ENCODE data around the gene RNF44. TPM values are rescaled to one million over a fixed set of nuclear protein-coding genes. Genes with fewer than 3 reads are reported as not detected.
"Not testable (repeated sequence)": the region's sequence is repeated elsewhere in the genome, so short reads cannot be mapped to it uniquely, and the experiment has no call there.

The RNF44 gene
- total RNA-seq, 1 donor from 2014 or later: 9.8 TPM

DNA sequence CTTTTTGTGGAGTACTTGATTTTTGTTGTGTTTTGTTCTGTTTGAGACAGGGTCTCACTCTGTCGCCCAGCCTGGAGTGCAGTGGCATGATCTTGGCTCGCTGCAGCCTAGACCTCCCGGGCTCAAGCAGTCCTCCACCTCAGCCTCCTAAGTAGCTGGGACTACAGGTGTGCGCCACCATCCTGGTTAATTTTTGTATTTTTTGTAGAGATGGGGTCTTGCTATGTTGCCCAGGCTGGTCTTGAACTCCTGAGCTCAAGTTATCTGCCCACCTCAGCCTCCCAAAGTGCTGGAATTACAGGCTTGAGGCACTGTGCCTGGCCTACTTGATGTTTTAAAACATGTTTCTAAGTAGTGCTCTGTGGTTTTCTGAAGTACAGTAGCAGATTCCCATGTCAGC, 50.0 kb downstream of the RNF44 start:
- DNase-seq (ENCODE audit: low spot score in 2 of 2); FAIRE-seq: not testable (repeated sequence)

DNA sequence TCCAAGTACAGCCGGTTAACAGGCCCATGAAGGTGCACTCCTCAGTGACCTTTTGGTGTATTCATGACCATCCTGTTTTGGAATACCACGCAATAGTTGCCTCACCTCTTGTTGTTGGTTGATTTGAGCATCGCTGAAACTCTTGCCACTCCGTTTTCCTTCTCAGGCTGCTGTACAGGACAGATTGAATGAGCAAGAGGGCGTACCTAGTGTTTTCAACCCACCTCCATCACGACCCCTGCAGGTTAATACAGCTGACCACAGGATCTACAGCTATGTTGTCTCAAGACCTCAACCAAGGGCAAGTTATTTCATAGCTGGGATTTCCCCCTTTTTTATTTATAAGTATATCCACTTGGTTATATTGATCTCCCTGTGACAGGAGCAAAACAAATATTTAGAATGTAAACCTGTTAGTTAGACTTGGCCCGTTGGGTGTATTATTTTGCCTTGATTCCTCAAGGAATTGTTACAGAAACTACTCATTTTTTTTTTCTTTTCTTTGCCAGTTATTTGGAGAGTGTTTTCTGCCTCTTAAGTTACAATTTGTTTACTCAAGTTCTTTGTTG, 50.9 kb downstream of the RNF44 start:
- FAIRE-seq: no peak
- DNase-seq (ENCODE audit: low spot score in 2 of 2): no peak

DNA sequence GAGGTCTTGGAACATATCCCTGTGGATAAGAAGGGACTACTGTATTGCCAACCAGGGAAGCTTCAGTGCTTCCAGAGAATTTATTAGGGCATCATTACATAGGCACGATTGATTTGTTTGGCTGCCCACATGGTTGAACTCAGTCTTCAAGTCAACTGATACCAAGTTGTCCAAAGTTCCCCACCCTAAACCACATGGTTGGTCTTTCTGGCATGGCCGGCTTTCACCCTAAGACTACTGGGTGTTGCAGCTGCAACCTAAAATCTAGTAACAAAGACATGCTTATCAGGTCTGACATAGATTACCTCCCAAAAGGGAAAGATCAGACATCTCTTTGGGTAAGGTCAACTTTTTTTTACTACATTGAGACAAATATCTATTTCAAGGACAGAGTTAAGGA, 52.0 kb downstream of the RNF44 start:
- no peak for DNase-seq (ENCODE audit: low spot score in 2 of 2)

DNA sequence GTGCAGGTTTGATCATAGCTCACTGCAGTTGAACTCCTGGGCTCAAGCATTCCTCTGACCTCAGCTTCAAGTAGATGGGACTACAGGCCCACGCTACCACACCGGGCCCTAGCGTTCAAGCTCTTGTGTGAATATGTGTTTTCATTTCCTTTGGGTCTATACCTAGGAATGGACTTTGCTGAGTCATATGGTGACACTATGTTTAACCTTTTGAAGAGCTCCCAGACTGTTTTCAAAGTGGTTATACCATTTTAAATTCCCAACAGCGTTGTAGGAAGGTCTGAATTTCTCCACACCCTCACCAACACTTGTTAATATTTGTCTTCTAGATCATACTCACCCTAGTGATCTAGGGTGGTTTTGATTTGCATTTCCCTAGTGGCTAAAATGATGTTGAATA, 55.5 kb downstream of the RNF44 start:
- DNase-seq (ENCODE audit: low spot score in 2 of 2): no peak
- no peak for FAIRE-seq

More for the DNA sequence above, 52.0 kb downstream of the RNF44 start:
- FAIRE-seq: no peak

Small RNAs within 50 kb of the gene (small RNA-seq; reads per million reads assigned to genes)
- gene RF00019 (not detected), gene RN7SL684P (not detected)

Other genes starting within 250 kb of the RNF44 start
- gene KIAA1191, start 175.6 kb downstream of the RNF44 start, total RNA-seq: 111 TPM
- gene ARL10, start 171.9 kb downstream of the RNF44 start, total RNA-seq: 34.6 TPM
- gene NOP16, start 148.8 kb downstream of the RNF44 start, total RNA-seq: 12.6 TPM
- gene HIGD2A, start 148.7 kb downstream of the RNF44 start, total RNA-seq: 27.7 TPM
- gene CLTB, start 120.9 kb downstream of the RNF44 start, total RNA-seq: 71.3 TPM
- gene FAF2, start 89.0 kb downstream of the RNF44 start, total RNA-seq: 33.4 TPM
- under 0.01 TPM for gene CDHR2, start 11.9 kb upstream of the RNF44 start, total RNA-seq
- 101 TPM for gene GPRIN1, start 72.8 kb upstream of the RNF44 start, total RNA-seq
- gene SNCB, start 93.1 kb upstream of the RNF44 start, total RNA-seq: 15.5 TPM
- under 0.01 TPM for gene EIF4E1B, start 93.3 kb upstream of the RNF44 start, total RNA-seq
- 21.2 TPM for gene TSPAN17, start 110.1 kb upstream of the RNF44 start, total RNA-seq

Measured in frontal cortex (tissue), 4 donors.